ENCODE data around the gene ADAMTS4.
A peak's percentile ranks its signal among the peaks of the same experiment; 100 is the strongest.

Gene ADAMTS4

DNA sequence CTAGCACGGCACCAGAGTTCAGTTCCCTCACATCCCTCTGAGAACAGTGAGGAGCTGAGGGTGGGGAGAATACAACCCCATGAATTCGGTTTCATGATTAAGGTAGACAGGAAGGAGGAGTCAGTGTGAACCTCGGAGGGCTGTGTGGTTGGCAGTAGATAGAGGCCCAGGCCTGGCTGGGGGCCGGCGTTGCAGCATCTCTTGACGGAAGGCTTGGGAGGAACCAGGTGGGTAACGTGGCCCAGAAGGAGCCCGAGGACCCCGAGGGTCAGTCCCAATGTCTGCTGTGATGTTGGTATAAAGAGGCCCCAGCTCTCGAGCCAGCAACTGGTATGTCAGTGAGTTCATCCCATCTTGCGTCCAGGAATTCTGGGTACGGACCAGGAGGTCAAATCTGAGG, 27.2 kb downstream of the ADAMTS4 start:
- DNase-seq, result no peak

DNA sequence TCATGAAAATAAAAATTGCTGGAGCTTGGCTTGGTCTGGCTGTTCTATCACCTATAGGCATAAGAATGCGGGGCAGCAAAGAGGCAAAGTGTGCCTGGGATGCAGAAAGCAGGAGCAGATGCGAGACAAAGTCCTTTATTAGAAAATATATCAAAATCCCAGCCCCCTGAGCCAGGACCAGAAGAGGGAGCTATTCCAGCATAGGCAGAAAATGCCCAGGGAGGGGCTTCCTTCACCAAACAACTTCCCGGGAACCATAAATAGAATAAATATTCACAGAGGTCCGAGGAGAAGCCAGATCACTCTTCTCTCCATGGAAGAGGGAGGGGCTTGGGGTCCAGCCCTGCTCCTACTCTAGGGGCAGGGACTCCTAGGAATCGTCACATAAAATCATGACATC, 27.7 kb downstream of the ADAMTS4 start:
- no peak for DNase-seq

DNA sequence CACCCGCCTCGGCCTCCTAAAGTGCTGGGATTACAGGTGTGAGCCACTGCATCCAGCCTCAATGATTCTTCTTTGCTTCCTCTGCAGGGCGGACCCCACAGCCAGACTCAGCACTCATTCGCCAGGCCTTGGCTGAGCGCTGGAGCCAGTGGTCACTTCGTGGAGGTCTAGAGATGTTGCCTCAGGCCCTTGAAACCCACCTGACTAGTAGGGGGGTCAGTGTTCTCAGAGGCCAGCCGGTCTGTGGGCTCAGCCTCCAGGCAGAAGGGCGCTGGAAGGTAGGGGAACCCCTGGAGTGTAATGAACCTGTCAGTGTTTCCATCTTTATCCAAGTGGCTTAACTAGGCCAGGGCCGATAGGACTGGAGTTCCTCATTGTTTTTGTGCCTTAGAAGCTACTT, 29.9 kb downstream of the ADAMTS4 start:
- DNase-seq, result no peak

GRCh38 chr1:161166669-161167548, 31.9 kb downstream of the ADAMTS4 start:
- no peak for DNase-seq

GRCh38 chr1:161165742-161166668, 32.8 kb downstream of the ADAMTS4 start, which contains the start of gene PPOX:
Gene PPOX (plus strand): TSS chr1:161166426. CDS start chr1:161166848, 422 bp downstream.
- peak; percentile 97 for DNase-seq

DNA sequence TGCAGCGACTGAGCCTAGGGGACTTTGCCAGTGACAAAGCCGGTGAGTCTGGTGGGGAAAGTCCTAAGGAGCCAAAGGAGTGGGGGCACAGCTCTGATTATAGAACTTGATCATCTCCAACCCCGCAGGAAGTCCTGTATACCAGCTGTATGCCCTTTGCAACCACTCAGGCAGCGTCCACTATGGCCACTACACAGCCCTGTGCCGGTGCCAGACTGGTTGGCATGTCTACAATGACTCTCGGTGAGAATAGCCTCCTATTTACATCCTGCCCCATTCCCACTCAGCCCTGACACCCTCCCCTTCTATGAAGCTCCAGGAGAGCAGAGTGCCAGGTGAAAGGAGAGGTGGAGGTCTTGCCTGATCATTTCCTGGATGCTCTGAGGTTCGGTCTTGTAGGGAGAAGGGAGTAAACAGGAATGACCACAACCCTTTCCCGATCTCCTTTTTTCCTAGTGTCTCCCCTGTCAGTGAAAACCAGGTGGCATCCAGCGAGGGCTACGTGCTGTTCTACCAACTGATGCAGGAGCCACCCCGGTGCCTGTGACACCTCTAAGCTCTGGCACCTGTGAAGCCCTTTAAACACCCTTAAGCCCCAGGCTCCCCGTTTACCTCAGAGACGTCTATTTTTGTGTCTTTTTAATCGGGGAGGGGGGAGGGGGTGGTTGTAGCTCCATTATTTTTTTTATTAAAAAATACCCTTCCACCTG, 33.8 kb downstream of the ADAMTS4 start:
- no peak for DNase-seq

- no peak for DNase-seq
These were observed 35.1 kb downstream of the ADAMTS4 start for GRCh38 chr1:161163793-161164192.

GRCh38 chr1:161162806-161163205, 36.0 kb downstream of the ADAMTS4 start:
- DNase-seq, result no peak

DNA sequence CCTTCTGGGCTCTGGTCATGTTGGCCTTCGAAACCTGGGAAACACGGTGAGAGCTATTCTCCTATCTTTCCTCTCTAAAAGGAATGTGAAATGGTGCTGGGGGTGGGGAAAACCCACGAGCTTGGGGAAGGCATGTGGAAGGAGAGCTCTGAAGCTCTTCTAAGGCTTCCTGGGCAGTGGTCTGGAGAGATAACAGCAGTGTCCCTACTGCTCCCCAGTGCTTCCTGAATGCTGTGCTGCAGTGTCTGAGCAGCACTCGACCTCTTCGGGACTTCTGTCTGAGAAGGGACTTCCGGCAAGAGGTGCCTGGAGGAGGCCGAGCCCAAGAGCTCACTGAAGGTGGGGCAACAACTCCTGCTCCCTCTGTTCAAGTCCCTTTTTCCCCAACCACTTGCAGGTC, 36.8 kb downstream of the ADAMTS4 start:
- no peak for DNase-seq

GRCh38 chr1:161161652-161162051, 37.2 kb downstream of the ADAMTS4 start:
- DNase-seq, result no peak

- no peak for DNase-seq
These were observed 38.1 kb downstream of the ADAMTS4 start for GRCh38 chr1:161160671-161161145.

DNA sequence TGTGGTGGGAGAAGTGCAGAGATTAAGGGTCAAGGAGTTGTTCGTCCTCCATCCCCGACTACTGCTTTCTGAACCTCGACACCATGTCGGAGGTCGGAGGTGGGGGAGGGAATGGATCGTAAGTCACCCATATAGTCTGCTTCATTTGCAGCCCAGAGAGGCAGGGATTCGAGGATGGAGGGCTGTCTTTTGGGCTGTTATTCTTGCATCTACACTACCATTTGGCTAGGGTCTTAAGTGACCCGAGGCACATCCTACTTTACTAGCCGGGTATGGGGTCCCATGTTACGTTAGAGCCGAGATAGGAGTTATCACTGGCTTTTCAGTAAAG, 39.0 kb downstream of the ADAMTS4 start:
- no peak for DNase-seq

DNA sequence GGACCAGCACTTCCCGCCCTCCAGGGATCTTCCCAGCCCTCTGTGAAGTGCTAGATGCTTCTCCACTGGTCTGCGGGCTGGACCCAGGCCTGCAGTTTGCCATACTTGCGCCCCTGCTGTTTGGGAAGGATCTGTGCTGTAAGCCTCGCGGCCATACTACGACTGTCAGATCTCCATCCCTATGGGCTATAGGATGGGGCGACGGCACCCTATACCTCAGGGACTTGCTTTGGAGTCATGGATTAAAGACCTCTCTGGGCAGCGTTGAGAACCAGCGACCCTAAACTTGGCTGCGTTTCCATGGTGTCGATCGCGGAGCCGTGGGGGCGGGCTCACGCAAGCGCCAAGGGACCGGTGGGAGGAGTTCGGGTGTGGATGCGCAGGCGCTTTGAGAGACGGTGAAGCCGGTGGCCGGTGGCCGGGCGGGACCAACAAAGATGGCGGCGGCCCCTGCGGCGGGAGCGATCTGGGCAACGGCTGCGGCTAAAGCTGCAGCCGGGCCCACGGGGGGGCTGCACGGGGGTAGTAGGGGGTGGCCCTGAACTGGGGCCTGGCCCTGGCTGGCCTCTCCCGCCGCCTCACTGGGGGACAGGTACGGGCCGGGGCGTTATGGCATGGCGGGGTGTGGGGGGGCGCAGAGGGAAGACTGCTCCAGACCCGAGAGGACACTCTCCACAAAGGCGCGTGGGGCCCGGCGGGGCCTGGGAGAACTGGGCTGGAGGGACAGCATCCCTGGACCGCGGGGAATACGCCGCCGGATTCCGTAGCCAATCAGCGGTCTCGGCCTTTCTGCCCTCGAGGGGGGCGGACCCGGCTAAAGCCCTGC, 39.6 kb downstream of the ADAMTS4 start, which contains the start of gene USP21:
TSS of gene USP21 (plus strand) at position 414 of the 826 bp plus-strand sequence. CDS start 1,141 bp downstream, outside the sequence.
- DNase-seq, result peak; percentile 94

GRCh38 chr1:161158316-161159010, 40.4 kb downstream of the ADAMTS4 start:
- DNase-seq, result no peak

- no peak for DNase-seq
These were observed 41.0 kb downstream of the ADAMTS4 start for GRCh38 chr1:161157867-161158266.

DNA sequence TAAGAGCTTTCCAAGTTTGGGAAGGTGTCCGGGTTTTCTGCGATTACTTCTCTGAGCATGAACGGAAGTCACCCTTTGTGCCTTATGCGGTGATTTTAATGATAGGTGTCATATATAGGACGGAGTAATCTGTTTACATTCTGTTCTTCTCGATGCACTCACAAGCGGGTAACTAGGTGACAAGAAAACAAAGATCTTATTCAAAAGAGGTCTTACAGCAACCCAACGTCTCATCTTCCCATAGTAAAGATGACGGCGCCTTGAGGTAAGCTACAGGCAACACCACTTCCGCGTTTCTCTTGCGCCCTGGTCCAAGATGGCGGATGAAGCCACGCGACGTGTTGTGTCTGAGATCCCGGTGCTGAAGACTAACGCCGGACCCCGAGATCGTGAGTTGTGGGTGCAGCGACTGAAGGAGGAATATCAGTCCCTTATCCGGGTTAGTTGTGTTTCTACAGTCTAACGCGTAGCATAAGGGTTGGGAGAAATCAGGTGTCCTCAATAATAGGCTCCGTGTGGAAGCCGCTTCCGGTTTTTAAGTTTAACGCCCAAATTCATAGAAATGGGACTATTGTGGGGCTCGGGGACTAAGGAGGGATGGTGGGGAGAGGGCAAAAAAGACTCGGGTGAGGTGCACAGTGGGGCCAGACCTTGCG, 45.0 kb downstream of the ADAMTS4 start, which contains the start of gene UFC1:
TSS of gene UFC1 (plus strand) at position 297 of the 656 bp plus-strand sequence. CDS start at position 317, 20 bp downstream.
- peak; percentile 92 for DNase-seq

GRCh38 chr1:161153176-161153575, 45.7 kb downstream of the ADAMTS4 start:
- DNase-seq, result no peak

GRCh38 chr1:161145832-161146231, 53.0 kb downstream of the ADAMTS4 start:
- no peak for DNase-seq

- no peak for DNase-seq
These were observed 58.0 kb downstream of the ADAMTS4 start for GRCh38 chr1:161140755-161141400.

- DNase-seq, result peak; percentile 67
These were observed 59.1 kb downstream of the ADAMTS4 start for GRCh38 chr1:161139766-161140165.
